Prostate gland (tissue), 2 donors: Measurements from ENCODE around the gene NBAS.

ENCODE experiments used
- POLR2A ChIP-seq: fragments of 450-650 bp; IDR thresholded peaks from one replicate; pipeline ENCODE4 v1.6.1; 2016; ENCODE audit warnings: antibody characterized with exemption, mild to moderate bottlenecking
- POLR2AphosphoS5 ChIP-seq: sonication (generic); formaldehyde crosslinking; IDR thresholded peaks from one replicate; pipeline ENCODE4 v1.6.1; 2017; ENCODE audit warnings: antibody characterized with exemption
- TF ChIP-seq, protein P1 (sequence below), 4 experiments: fragments of 200-600 bp in 2 of 4; fragments of 450-650 bp in 2 of 4; sonication (generic) in 2 of 4; IDR thresholded peaks; 1 replicate in 3 of 4; 2 replicates in 1 of 4; pipeline ENCODE4 v1.5.1; 2016 to 2019; ENCODE audit warnings: antibody characterized with exemption in 4 of 4, mild to moderate bottlenecking in 2 of 4, moderate library complexity in 2 of 4

- TF ChIP-seq POLR2A (no peak), POLR2AphosphoS5 (no peak)
- TF ChIP-seq, protein P1, sequence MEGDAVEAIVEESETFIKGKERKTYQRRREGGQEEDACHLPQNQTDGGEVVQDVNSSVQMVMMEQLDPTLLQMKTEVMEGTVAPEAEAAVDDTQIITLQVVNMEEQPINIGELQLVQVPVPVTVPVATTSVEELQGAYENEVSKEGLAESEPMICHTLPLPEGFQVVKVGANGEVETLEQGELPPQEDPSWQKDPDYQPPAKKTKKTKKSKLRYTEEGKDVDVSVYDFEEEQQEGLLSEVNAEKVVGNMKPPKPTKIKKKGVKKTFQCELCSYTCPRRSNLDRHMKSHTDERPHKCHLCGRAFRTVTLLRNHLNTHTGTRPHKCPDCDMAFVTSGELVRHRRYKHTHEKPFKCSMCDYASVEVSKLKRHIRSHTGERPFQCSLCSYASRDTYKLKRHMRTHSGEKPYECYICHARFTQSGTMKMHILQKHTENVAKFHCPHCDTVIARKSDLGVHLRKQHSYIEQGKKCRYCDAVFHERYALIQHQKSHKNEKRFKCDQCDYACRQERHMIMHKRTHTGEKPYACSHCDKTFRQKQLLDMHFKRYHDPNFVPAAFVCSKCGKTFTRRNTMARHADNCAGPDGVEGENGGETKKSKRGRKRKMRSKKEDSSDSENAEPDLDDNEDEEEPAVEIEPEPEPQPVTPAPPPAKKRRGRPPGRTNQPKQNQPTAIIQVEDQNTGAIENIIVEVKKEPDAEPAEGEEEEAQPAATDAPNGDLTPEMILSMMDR (IDR thresholded peaks at IDR 0.05) = no peak
Observed at GRCh38 chr2:15238028-15238427, 323.1 kb downstream of the NBAS start.
